DOHH2 (cell line): ENCODE data around the gene RAP1GAP.

Source experiments
- CTCF ChIP-seq: fragments of 200-600 bp; sonication (generic); IDR thresholded peaks from one replicate; pipeline ENCODE4 v1.5.1; 2014; ENCODE audit warnings: antibody characterized with exemption, mild to moderate bottlenecking, low read depth, low read length; ENCODE audit not compliant: poor library complexity, severe bottlenecking
- EZH2phosphoT487 ChIP-seq: fragments of 200-600 bp; sonication (generic); IDR thresholded peaks from 2 replicates; pipeline ENCODE4 v1.6.1; 2017; ENCODE audit warnings: borderline replicate concordance, mild to moderate bottlenecking, antibody characterized with exemption, low read length, moderate library complexity, mixed read lengths

GRCh38 chr1:21674957-21675356 is 5.8 kb upstream of the RAP1GAP start:
- TF ChIP-seq CTCF (no peak), EZH2phosphoT487 (no peak)
